Osteoblast (primary cell): ENCODE results near the gene KLHL41. TPM values are rescaled to one million over a fixed set of nuclear protein-coding genes. Genes with fewer than 3 reads are reported as not detected.

ENCODE experiments used
- DNase-seq: peaks from one replicate; pipeline ENCODE4 v3.0.0; 2011; ENCODE audit warnings: low spot score, mixed read lengths; ENCODE audit not compliant: insufficient read length; ENCODE audit errors: missing footprints
- H2AFZ ChIP-seq: 2 replicates; pipeline ENCODE4 v1.6.0; 2011; ENCODE audit warnings: mild to moderate bottlenecking, low read length
- H3K27ac ChIP-seq: 2 replicates; pipeline ENCODE4 v1.5.1; 2011; ENCODE audit warnings: mild to moderate bottlenecking, low read depth, low read length, moderate library complexity
- H3K27me3 ChIP-seq: 2 replicates; pipeline ENCODE4 v1.6.0; 2012; ENCODE audit warnings: mild to moderate bottlenecking, control low read depth, inconsistent platforms, low read length, moderate library complexity; ENCODE audit not compliant: insufficient read depth
- H3K36me3 ChIP-seq: 2 replicates; pipeline ENCODE4 v1.5.1; 2011; ENCODE audit warnings: mild to moderate bottlenecking, low read length, control low read depth, moderate library complexity; ENCODE audit not compliant: insufficient read depth
- H3K4me1 ChIP-seq: 2 replicates; pipeline ENCODE4 v1.5.1; 2011; ENCODE audit warnings: mild to moderate bottlenecking, low read length, control low read depth, moderate library complexity; ENCODE audit not compliant: insufficient read depth
- H3K4me2 ChIP-seq: 2 replicates; pipeline ENCODE4 v1.6.0; 2011; ENCODE audit warnings: mild to moderate bottlenecking, low read length; ENCODE audit not compliant: insufficient read depth
- H3K4me3 ChIP-seq: fragments of 200-600 bp; sonication (generic); 3 replicates; pipeline ENCODE4 v1.5.1; 2012; ENCODE audit warnings: mild to moderate bottlenecking, low read length, inconsistent platforms; ENCODE audit not compliant: insufficient read depth
- H3K79me2 ChIP-seq: 2 replicates; pipeline ENCODE4 v1.6.0; 2012; ENCODE audit warnings: mild to moderate bottlenecking, low read length, control low read depth, inconsistent platforms; ENCODE audit not compliant: insufficient read depth
- H3K9me3 ChIP-seq: 2 replicates; pipeline ENCODE4 v1.5.1; 2011; ENCODE audit warnings: low read depth, low read length, control low read depth
- H4K20me1 ChIP-seq: 2 replicates; pipeline ENCODE4 v1.6.0; 2012; ENCODE audit warnings: mild to moderate bottlenecking, low read length, control low read depth; ENCODE audit not compliant: insufficient read depth
- total RNA-seq: library from RNA; depleted of rRNA; stranded (reverse); fragments of >200 nt; gene quantifications from 2 replicates; pipeline ENCODE4 v1.2.3, GENCODE V29; 2012
- TF ChIP-seq, protein P1 (sequence below): IDR thresholded peaks from 2 replicates; pipeline ENCODE4 v1.5.1; 2011; ENCODE audit warnings: mild to moderate bottlenecking, low read depth, low read length, moderate library complexity; ENCODE audit errors: extremely low read depth

The KLHL41 gene
- total RNA-seq, 1 donor, result 1.1 TPM

DNA sequence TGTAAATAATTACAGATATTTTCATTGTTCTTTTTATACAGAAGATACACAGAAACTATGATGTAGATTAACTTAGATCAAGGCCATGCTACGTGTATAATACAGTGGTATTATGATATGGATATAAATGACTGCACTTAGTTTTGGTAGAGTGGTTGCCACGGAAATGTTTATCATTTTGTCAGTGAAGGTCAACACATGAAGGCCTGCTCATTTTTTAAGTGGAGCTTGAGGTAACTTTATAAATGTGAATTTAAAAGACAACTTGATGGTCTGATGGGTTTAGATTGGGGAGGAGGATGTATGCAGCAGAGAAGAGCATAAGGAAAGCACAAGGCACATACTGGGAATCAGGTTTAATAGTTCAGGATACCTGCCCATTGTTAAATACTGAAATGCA is 44.6 kb upstream of the KLHL41 start:
- Histone ChIP-seq H2AFZ (no peak overlapping the region), H3K36me3 (no peaks in the 10 kb centered on the region), H3K4me2 (no peak overlapping the region), H3K27me3 (no peaks in the 10 kb centered on the region), H3K27ac (no peak overlapping the region), H3K79me2 (no peaks in the 10 kb centered on the region), H3K9me3 (no peaks in the 10 kb centered on the region), H3K4me1 (peaks cover 11% of the 10 kb centered on the region), H3K4me3 (no peak overlapping the region), H4K20me1 (no peaks in the 10 kb centered on the region)
- TF ChIP-seq, protein P1, sequence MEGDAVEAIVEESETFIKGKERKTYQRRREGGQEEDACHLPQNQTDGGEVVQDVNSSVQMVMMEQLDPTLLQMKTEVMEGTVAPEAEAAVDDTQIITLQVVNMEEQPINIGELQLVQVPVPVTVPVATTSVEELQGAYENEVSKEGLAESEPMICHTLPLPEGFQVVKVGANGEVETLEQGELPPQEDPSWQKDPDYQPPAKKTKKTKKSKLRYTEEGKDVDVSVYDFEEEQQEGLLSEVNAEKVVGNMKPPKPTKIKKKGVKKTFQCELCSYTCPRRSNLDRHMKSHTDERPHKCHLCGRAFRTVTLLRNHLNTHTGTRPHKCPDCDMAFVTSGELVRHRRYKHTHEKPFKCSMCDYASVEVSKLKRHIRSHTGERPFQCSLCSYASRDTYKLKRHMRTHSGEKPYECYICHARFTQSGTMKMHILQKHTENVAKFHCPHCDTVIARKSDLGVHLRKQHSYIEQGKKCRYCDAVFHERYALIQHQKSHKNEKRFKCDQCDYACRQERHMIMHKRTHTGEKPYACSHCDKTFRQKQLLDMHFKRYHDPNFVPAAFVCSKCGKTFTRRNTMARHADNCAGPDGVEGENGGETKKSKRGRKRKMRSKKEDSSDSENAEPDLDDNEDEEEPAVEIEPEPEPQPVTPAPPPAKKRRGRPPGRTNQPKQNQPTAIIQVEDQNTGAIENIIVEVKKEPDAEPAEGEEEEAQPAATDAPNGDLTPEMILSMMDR, result no peak
- DNase-seq, result no peak

- Histone ChIP-seq H3K27ac (no peak overlapping the region), H3K9me3 (no peaks in the 10 kb centered on the region), H4K20me1 (no peaks in the 10 kb centered on the region), H3K27me3 (no peaks in the 10 kb centered on the region), H3K4me3 (no peak overlapping the region), H3K36me3 (no peaks in the 10 kb centered on the region), H3K4me1 (peaks cover under 1% of the 10 kb centered on the region), H3K79me2 (no peaks in the 10 kb centered on the region), H2AFZ (no peak overlapping the region), H3K4me2 (no peak overlapping the region)
- no peak for DNase-seq
- TF ChIP-seq, protein P1, result no peak
Measured at GRCh38 chr2:169468841-169469240, 40.7 kb upstream of the KLHL41 start.

DNA sequence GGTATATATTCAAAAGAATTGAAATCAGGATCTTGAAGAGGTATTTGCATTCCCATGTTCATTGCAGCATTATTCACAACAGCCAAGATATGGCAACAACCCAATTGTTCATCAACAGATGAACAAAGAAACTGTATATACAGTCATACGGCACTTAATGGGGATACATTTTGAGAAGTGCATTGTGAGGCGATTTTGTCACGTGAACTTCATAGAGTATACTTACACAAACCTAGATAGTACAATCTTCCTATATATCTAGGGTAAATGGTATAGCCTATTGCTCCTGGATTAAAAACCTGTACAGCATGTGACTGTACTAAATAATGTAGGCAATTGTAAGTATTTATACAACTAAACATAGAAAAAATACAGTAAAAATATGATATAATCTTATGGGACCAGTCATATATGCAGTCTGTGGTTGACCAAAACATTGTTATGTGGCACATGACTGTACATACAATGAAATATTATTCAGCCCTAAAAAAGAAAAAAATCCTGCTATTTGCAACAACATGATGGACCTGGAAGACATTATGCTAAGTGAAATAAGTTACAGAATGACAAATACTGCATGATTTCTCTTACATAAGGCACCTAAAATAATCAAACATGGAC is 39.4 kb upstream of the KLHL41 start:
- Histone ChIP-seq H3K9me3 (no peaks in the 10 kb centered on the region), H3K79me2 (no peaks in the 10 kb centered on the region), H3K4me1 (no peaks in the 10 kb centered on the region), H2AFZ (no peak overlapping the region), H3K4me3 (no peak overlapping the region), H3K27ac (no peak overlapping the region), H3K27me3 (no peaks in the 10 kb centered on the region), H3K4me2 (no peak overlapping the region), H4K20me1 (no peaks in the 10 kb centered on the region), H3K36me3 (no peaks in the 10 kb centered on the region)
- no peak for DNase-seq
- TF ChIP-seq, protein P1, result no peak

DNA sequence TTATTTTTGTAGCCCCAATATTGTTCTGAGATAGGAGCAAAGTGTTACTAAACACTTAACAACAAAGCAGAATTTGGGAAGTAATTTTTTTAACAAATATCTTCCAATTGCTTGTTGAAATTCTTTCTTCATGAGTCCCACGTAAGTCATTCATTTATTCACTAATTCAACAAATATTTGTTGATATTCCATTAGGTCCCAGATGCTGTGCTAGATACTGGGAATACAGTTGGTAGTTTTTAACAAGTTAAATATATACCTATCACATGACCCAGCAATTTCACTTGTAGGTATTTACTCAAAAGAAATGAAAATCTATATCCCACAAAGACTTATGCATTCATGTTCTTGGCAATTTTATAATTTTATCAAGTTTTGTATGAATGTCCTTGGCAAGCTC is 37.3 kb upstream of the KLHL41 start:
- no peaks in the 10 kb centered on the region for H4K20me1 ChIP-seq
- H3K27me3 ChIP-seq, result no peaks in the 10 kb centered on the region
- H3K4me3 ChIP-seq, result no peak overlapping the region
- H3K79me2 ChIP-seq, result no peaks in the 10 kb centered on the region
- TF ChIP-seq, protein P1, result no peak
- no peak for DNase-seq
- no peak overlapping the region for H2AFZ ChIP-seq
- H3K36me3 ChIP-seq, result no peaks in the 10 kb centered on the region
- no peak overlapping the region for H3K27ac ChIP-seq
- no peaks in the 10 kb centered on the region for H3K9me3 ChIP-seq
- H3K4me2 ChIP-seq, result no peak overlapping the region
- no peaks in the 10 kb centered on the region for H3K4me1 ChIP-seq
